22Rv1 (cell line): ENCODE measurements around the gene POFUT1.

Source experiments
- CTCF ChIP-seq: fragments of 450-650 bp; IDR thresholded peaks from 2 replicates; pipeline ENCODE4 v1.5.1; 2017; ENCODE audit warnings: mild to moderate bottlenecking
- ZFX ChIP-seq: fragments of 450-650 bp; IDR thresholded peaks from 2 replicates; pipeline ENCODE4 v1.6.1; 2017; ENCODE audit warnings: antibody characterized with exemption, borderline replicate concordance

GRCh38 chr20:32163951-32164350, 43.7 kb upstream of the POFUT1 start:
- TF ChIP-seq CTCF (no peak), ZFX (no peak)
